GM19023 (cell line): ENCODE results near the gene GXYLT2.

Experiments used
- ATAC-seq: cut with Tn5 transposase; IDR thresholded peaks from one replicate; pipeline ENCODE4 v1.9.1; 2021; ENCODE audit warnings: mild to moderate bottlenecking, moderate library complexity; ENCODE audit not compliant: unreplicated experiment

GXYLT2 gene

DNA sequence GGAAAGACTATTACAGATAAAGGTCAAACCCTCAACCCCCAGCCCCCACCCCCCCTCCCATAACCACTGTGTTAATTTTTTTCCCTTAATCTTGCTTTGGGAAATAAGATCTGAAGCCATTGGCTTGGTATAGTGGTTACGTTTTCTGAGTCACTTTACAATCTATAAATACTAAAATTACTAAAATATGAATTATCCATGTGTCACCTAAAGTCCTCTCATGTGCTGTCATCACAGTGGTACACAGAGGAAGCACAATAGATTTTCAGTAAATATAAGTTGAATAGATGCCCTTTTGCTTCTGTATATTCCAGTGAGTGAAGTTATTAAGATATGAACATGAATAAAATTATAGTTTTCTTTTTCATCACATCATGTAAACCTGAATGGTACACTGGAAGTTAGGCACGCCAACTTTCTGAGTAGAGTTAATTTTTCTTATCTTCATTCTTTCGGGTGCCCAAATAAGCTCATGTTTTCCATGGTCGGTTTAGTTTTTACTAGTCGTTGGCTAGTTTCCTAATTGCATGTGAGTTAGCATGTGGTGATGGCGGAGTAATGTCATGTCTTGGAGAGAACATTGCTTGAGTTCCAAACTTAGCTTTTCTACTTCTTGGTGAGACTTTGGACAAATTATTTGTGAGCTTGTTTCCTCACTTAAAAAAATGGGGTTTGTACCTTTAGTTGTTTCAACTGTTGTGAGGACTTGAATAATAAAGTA lies 120.3 kb downstream of the GXYLT2 start:
- no peak for ATAC-seq

GRCh38 chr3:73009008-73009407 lies 121.2 kb downstream of the GXYLT2 start:
- no peak for ATAC-seq

DNA sequence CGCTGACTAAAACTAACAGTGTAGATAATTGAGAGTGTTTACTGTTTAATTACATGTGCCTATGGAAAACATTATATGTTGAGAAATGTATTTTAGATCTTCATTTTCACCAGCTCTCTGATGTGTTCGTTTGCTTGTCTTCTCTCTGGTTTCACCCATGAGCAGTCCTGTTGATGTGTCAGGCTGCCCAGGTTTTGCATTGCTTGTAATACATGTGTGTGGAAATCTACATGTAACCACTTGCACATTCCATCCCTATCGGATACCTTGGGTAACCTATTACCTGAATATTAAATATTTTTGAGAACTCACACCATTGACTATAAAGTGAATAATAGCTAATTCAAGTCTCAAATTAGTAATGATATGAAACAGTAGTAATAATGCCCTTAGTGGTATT lies 121.9 kb downstream of the GXYLT2 start:
- ATAC-seq = no peak

- no peak for ATAC-seq
Observed at GRCh38 chr3:73010158-73010557, 122.3 kb downstream of the GXYLT2 start.

DNA sequence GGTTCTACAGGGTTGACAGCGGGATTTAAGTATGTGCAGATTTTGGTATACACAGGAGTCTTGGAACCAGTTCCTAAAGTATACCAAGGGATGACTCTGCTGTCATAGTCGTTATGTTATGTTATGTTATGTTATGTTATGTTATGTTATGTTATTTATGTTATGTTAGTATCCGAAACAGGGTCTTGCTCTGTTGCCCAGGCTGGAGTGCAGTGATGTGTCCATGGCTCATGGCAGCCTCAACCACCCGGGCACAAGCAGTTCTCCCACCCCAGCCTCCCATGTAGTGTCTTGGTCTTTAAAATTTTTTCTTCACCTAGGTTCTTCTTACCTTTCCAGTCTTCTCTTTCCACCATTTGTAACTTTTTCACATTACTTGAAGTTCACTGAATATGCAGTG lies 130.5 kb downstream of the GXYLT2 start:
- no peak for ATAC-seq

DNA sequence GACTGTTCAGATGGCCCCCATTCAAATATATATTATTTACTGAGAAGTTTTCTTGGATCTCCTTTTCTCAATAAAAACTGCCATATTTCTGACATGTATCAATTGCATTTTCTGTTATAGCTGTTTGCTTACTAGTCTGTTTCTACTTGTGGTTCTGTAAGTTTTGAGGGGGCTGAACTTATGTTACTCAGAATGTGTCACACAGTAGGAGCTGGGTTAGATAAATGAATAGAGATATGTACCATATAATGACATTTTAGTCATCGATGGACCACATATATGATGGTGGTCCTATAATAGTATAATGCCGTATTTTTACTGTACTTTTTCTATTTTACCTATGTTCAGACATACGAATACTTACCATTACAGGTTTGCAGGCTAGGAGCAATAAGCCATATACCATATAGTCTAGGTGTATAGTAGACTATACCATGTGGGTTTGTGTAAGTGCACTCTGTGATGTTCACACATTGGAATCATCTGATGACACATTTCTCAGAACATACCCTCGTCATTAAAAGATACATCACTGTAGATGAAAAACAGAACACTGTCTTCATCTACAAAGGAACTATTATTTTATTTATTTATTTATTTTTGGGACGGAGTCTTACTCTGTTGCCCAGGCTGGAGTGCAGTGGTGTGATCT lies 131.1 kb downstream of the GXYLT2 start:
- ATAC-seq = no peak

DNA sequence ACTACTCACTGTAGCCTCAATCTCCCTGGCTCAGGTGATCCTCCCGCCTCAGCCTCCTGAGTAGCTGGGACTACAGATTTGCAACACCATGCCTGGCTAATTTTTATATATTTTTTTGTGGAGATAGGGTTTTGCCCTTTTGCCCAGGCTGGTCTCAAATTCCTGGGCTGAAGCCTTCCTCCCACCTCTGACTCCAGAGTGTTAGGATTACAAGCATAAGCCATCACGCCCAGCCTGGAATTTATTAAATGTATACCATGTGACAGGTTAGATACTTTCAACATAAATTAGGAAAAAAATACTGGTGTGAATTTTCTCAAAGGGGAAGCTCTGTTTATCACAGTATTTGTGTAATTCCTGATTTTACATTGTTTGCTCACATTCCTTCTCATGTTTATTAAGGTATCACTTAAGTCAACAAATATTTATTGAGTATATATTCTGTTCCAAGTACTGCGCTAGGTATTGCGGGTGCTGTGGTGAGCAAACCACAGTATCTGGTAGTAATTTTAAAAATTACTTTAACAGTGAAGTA lies 133.5 kb downstream of the GXYLT2 start:
- ATAC-seq = no peak

DNA sequence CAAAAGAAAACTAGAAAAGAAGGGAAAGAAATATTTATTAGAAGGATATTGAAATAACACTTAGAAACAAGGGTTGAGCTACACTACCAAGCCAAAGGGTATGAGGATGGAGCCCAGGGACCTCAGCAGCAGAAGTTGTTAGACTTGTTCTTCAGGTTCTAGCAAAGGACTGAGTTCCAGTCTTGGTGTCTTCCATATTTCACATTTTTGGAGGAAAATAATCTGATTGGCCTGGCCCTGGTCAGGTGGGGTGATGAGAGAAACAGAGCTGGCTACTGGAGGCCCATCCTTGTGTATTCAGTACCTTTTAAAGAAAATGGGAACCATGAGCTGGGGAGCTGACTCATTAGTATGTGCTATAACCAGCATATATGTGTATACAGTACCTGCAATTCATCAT lies 137.0 kb downstream of the GXYLT2 start:
- no peak for ATAC-seq

GRCh38 chr3:73026111-73026759 lies 138.4 kb downstream of the GXYLT2 start:
- no peak for ATAC-seq
